DMS 273 (cell line): Measurements from ENCODE around the gene MS4A5.
"Not testable (repeated sequence)": the region's sequence is repeated elsewhere in the genome, so short reads cannot be mapped to it uniquely, and the experiment has no call there.

Experiments
- DNase-seq: peaks from one replicate; lab custom pipeline; 2025; ENCODE audit not compliant: unreplicated experiment; lab: John Stamatoyannopoulos, UW

MS4A5 gene

DNA sequence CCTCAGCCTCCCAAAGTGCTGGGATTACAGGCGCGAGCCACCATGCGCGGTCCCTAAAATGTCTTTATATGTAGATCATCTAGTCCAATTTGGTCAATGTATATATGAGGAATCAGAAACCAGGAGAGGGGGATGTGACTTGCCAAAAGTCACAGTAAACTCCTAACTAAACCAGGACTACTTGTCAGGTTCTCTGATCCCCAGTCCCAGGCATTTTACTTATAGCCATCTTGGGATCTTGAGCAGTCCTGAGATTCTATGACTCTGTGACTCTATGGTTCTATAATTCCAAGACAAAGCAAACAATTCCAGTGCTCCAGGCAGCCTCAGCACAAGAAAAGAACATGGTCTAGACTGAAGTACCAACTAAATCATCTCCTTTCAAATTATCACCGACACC, at the start of gene MS4A5:
Gene MS4A5 (plus strand): TSS at position 301 of the 400 bp plus-strand sequence. CDS start 103 bp downstream, outside the sequence.
- DNase-seq = no peak

GRCh38 chr11:60389279-60389910, 40.0 kb upstream of the MS4A5 start:
- DNase-seq = no peak

- no peak for DNase-seq
Measured at GRCh38 chr11:60390419-60390818, 39.0 kb upstream of the MS4A5 start.

- DNase-seq = no peak
Measured at GRCh38 chr11:60392361-60392760, 37.0 kb upstream of the MS4A5 start.

DNA sequence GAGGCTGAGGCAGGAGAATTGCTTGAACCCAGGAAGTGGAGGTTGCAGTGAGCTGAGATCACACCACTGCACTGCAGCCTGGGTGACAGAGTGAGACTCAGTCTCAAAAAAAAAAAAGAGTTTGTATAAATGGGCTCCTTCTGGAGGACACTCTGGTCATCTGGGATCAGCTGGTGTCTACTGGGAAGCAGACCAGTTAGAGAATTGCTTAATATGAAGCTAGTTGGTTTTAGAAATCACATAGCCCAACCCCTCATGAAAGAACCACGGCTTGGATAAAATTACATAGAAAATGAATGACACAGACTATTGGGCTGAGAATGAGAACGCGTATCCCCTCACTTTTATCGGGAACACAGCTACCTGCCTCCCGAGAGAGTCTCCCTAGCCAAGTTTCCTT, 36.4 kb upstream of the MS4A5 start:
- DNase-seq = no peak

- no peak for DNase-seq
Measured at GRCh38 chr11:60394666-60395380, 34.5 kb upstream of the MS4A5 start.

DNA sequence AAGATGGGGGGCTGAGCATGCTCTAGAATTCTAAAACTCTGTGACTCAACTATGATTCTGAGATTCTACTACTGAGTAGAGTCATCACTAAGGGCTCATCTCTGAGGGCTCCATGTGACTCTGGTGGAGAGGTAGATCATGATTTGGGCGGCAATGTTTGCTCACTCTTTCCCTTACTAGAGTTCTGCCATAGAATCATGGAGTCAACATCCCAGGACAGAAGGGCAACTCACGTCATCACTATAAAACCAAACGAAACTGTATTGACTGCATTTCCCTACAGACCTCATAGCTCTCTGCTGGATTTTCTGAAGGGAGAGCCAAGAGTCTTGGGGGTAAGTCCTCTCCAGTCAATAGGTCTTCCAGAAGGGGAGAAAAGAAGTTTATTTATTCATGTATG, 33.0 kb upstream of the MS4A5 start, which contains the start of gene MS4A14:
Gene MS4A14 (plus strand): TSS at position 78 of the 400 bp plus-strand sequence. CDS start 120 bp downstream, at position 198.
- DNase-seq = no peak

- DNase-seq = no peak
Measured at GRCh38 chr11:60396799-60397198, 32.6 kb upstream of the MS4A5 start.

- no peak for DNase-seq
Measured at GRCh38 chr11:60420015-60420414, 9.4 kb upstream of the MS4A5 start.

GRCh38 chr11:60422609-60423008, 6.8 kb upstream of the MS4A5 start:
- no peak for DNase-seq

DNA sequence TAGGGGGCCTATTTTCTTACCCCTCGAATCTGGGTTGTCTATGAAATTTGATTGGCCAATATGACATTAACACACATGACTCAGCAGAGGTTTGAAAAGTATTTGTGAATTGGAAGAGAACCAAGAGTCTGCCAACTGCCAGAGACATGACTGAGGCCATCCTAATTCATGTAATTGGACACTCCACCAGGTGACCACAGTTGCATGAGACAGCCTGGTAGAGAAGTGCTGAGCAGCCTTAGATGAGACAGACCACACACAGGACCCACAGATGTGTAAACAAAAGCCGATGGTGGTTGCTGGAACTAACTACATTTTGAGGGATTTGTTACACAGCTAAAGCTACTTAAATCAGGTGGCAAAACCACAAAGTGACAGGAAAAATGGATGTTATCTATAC, 855 bp upstream of the MS4A5 start:
- DNase-seq = no peak

GRCh38 chr11:60431251-60431650, 1.9 kb downstream of the MS4A5 start:
- DNase-seq = no peak

GRCh38 chr11:60433401-60433800, 4.0 kb downstream of the MS4A5 start:
- no peak for DNase-seq

GRCh38 chr11:60447070-60447469, 17.7 kb downstream of the MS4A5 start:
- DNase-seq = no peak

DNA sequence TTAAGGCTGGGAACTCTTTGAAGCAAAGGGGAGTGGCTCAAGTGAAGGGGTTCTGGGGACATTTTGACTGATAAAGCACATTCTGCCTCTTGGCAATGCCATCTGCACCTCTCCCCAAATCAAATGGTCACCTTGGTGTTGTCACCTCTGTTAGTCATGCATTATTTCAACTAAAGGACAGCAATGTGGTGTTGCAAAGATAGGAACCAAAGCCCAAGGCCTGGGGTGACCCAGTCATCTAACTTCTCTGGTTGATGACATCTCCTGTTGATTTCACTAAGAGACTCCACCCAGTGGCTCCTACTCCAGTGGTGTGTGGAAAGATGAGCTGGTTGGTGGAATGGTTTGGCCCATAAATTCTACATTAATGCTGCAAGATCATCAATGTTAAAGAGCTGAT, 18.5 kb downstream of the MS4A5 start:
- no peak for DNase-seq

DNA sequence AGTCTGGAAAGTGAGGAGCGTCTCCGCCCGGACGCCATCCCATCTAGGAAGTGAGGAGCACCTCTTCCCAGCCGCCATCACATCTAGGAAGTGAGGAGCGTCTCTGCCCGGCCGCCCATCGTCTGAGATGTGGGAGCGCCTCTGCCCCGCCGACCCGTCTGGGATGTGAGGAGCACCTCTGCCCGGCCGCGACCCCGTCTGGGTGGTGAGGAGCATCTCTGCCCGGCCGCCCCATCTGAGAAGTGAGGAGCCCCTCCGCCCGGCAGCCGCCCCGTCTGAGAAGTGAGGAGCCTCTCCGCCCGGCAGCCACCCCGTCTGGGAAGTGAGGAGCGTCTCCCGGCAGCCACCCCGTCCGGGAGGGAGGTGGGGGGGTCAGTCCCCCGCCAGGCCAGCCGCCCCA, 21.8 kb downstream of the MS4A5 start:
- not testable (repeated sequence) for DNase-seq

GRCh38 chr11:60454212-60454611, 24.8 kb downstream of the MS4A5 start:
- DNase-seq = no peak

DNA sequence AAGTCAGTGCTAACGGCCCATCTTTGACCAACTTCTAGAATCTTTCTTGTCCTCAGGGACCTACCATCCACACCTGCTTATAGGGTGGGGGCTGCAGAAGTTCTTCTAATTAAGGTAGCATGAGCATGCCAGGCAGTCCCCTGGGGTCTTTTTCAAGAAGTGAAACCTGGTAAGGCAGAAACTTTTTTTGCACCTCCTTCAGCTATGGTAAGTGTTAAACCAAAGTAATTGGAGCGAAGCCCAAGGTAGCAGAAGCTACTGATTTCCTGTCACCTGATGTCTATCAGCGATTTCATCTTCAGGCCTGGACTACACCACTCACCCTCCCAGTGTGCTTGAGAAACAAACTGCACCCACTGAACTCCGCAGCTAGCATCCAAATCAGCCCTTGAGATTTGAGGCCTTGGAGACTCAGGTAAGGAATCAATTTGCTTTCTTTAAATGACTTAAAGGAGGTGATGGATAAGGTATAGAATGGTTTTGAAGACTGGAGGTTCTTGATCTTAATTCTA, 26.2 kb downstream of the MS4A5 start, which contains the start of gene MS4A1:
Gene MS4A1 (plus strand): TSS at position 317 of the 512 bp plus-strand sequence. CDS start 6,528 bp downstream, outside the sequence.
- no peak for DNase-seq

DNA sequence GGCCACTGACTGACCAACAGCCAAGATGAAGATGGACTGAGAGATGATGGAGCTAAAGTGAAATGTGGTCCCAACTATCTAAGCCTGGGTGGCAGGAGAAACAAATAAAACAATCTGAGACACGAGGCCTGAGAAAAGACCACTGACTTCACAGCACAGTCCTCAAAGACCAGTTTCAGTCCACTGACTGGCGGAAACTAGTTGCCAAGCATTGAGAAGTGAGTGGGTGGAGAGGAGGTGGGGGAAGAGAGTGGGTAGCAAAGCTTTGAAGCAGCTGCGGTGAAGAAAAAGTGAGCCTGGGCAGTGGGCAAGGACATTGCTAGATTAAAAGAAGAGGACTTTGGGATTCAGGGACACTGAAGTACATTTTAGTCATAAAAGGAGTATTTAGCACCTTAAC, 28.2 kb downstream of the MS4A5 start:
- DNase-seq = no peak

GRCh38 chr11:60459345-60459744, 30.0 kb downstream of the MS4A5 start:
- no peak for DNase-seq

- no peak for DNase-seq
Measured at GRCh38 chr11:60468829-60469228, 39.5 kb downstream of the MS4A5 start.

DNA sequence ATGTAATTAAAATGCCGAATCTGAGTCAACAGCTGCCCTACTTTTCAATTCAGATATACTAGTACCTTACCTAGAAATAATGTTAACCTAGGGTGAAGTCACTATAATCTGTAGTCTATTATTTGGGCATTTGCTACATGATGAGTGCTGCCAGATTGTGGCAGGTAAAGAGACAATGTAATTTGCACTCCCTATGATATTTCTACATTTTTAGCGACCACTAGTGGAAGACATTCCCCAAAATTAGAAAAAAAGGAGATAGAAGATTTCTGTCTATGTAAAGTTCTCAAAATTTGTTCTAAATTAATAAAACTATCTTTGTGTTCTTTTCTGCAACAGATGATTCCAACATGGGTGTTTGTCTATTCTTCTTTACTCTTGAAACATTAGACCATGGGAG, 40.4 kb downstream of the MS4A5 start:
- DNase-seq = no peak
